Small intestine (tissue), 7 donors: Measurements from ENCODE around the gene SLC25A11. TPM values are rescaled to one million over a fixed set of nuclear protein-coding genes. Genes with fewer than 3 reads are reported as not detected.
"Not testable (repeated sequence)": the region's sequence is repeated elsewhere in the genome, so short reads cannot be mapped to it uniquely, and the experiment has no call there.

ENCODE experiments used
- DNase-seq, 2 donors: peaks; one replicate each; pipeline versions ENCODE4 v3.0.0 to v3.0.0-alpha.2; 2013
- FAIRE-seq: peaks from 2 replicates; lab custom pipeline; 2012; peaks lifted over from hg19 to GRCh38; lab: Jason Lieb, UNC
- H3K27ac ChIP-seq, 3 donors: one replicate each; pipeline ENCODE4 v1.5.1; 2013; ENCODE audit warnings: low read length in 2 of 3, mild to moderate bottlenecking in 2 of 3, control low read depth in 1 of 3, inconsistent platforms in 1 of 3, low read depth in 1 of 3, moderate library complexity in 1 of 3
- H3K27me3 ChIP-seq, 3 donors: one replicate each; pipeline ENCODE4 v1.6.1; 2013; ENCODE audit warnings: low read length in 3 of 3, inconsistent platforms in 1 of 3; ENCODE audit not compliant: control insufficient read depth in 3 of 3, insufficient read depth in 3 of 3
- H3K36me3 ChIP-seq, 3 donors: one replicate each; pipeline ENCODE4 v1.6.1; 2013; ENCODE audit warnings: low read length in 3 of 3, inconsistent platforms in 1 of 3, low read depth in 1 of 3, mild to moderate bottlenecking in 1 of 3, moderate library complexity in 1 of 3; ENCODE audit not compliant: control insufficient read depth in 3 of 3, insufficient read depth in 2 of 3
- H3K4me1 ChIP-seq, 3 donors: one replicate each; pipeline ENCODE4 v1.6.1; 2013; ENCODE audit warnings: low read length in 2 of 3, inconsistent platforms in 1 of 3, low read depth in 1 of 3, mild to moderate bottlenecking in 1 of 3, moderate library complexity in 1 of 3; ENCODE audit not compliant: control insufficient read depth in 3 of 3, insufficient read depth in 2 of 3
- H3K4me3 ChIP-seq, 3 donors: one replicate each; pipeline ENCODE4 v1.5.1; 2013; ENCODE audit warnings: low read length in 3 of 3, control low read depth in 1 of 3, inconsistent platforms in 1 of 3, low read depth in 1 of 3, mild to moderate bottlenecking in 1 of 3, moderate library complexity in 1 of 3
- H3K9me3 ChIP-seq, 2 donors: one replicate each; pipeline ENCODE4 v1.6.1; 2013; ENCODE audit warnings: low read depth in 1 of 2, low read length in 1 of 2; ENCODE audit not compliant: control insufficient read depth in 2 of 2, insufficient read depth in 1 of 2
- WGBS, 3 donors: extraction: QIAGEN DNeasy Blood & Tissue Kit; methylation state at CpG; one replicate each; pipeline ENCODE4 v1.1.7; 2013; 5-methylcytosine and 5-hydroxymethylcytosine counted together
- polyA plus RNA-seq, 4 donors: library from polyadenylated mRNA; stranded (reverse) in 3 of 4; unstranded in 1 of 4; fragments of 200-250 nt in 3 of 4; fragments of 120-200 nt in 1 of 4; gene quantifications; one replicate each; pipeline versions ENCODE4 v1.2.1 to v1.2.3, GENCODE V29; 2013
- donor health status: healthy with polysubstance abuse.
- donor health status: control.
- donor health status: control.
- donor health status: Bipolar disorder and iron deficiency.
- donor health status: healthy.

The SLC25A11 gene
- polyA plus RNA-seq, 4 donors, result 46.1 to 79.2 (median 60.8) TPM

- Histone ChIP-seq H3K36me3 (peaks cover 0 to 32% (median 0%) of the 10 kb centered on the region in 3 donors), H3K27ac (no peak within 1 kb of the TSS), H3K4me1 (peaks cover 0 to 7% (median 5%) of the 10 kb centered on the region in 3 donors), H3K27me3 (no peaks in the 10 kb centered on the region), H3K9me3 (no peaks in the 10 kb centered on the region), H3K4me3 (no peak within 1 kb of the TSS)
- 77 to 91% (median 82%) methylated on average over 14 of the region's 14 CpGs for WGBS, 3 donors
- FAIRE-seq (no peak), DNase-seq (no peak)
Measured at GRCh38 chr17:4931963-4932362, 7.9 kb downstream of the SLC25A11 start, which contains the start of gene GP1BA. TSS of gene GP1BA (plus strand) at chr17:4932277. CDS start at chr17:4932605, 328 bp downstream.

DNA sequence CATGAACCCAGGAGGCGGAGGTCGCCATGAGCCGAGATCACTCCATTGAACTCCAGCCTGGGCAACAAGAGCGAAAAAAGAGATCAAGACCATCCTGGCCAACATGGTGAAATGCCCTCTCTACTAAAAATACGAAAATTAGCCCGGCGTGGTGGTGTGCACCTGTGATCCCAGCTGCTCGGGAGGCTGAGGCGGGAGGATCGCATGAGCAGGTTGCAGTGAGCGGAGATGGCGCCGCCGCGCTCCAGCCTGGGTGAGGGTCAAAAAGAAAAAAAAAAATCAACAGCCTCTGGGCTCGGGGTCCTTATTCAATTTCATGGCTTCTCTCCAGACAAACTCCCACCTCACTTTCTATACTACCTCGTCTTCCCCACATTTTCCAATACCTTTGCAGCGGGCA lies 11.0 kb downstream of the SLC25A11 start:
- no peaks in the 10 kb centered on the region for H3K9me3 ChIP-seq
- H3K36me3 ChIP-seq, result peaks cover 0 to 12% (median 0%) of the 10 kb centered on the region in 3 donors
- H3K27me3 ChIP-seq, result no peaks in the 10 kb centered on the region
- WGBS, 3 donors, result 97% methylated on average over 18 of the region's 18 CpGs
- no peak for FAIRE-seq
- no peak for DNase-seq
- H3K4me1 ChIP-seq, result peaks cover 0 to under 1% (median under 1%) of the 10 kb centered on the region in 3 donors
- H3K4me3 ChIP-seq, result no peak overlapping the region
- H3K27ac ChIP-seq, result no peak overlapping the region

- 68 to 82% (median 76%) methylated on average over 24 of the region's 24 CpGs for WGBS, 3 donors
- not testable (repeated sequence) for DNase-seq, H3K36me3 ChIP-seq, H3K9me3 ChIP-seq, H3K27me3 ChIP-seq, H3K4me3 ChIP-seq, H3K27ac ChIP-seq, H3K4me1 ChIP-seq, FAIRE-seq
Measured at GRCh38 chr17:4926577-4927335, 13.1 kb downstream of the SLC25A11 start.

DNA sequence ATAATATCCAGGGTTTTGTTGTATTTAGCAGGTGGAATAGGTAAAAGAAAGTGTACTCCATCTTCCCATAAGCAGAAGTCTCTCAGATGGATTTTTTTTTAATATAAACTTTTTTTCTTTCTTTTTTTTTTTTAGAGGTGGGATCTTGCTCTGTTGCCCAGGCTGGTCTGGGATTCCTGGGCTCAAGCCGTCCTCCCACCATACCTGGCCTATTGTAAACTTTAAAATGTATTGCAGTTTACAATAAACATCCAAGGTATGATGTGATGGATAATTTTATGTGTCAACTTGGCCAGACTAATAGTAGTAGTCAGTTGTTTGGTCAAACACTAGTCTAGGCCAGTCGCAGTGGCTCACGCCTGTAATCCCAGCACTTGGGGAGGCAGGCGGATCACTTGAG lies 18.5 kb downstream of the SLC25A11 start:
- Histone ChIP-seq H3K4me1 (no peaks in the 10 kb centered on the region), H3K27ac (no peak overlapping the region), H3K27me3 (no peaks in the 10 kb centered on the region), H3K9me3 (no peaks in the 10 kb centered on the region), H3K4me3 (no peak overlapping the region), H3K36me3 (no peaks in the 10 kb centered on the region)
- no peak for FAIRE-seq
- DNase-seq, result no peak
- WGBS, 3 donors, result 91 to 98% (median 94%) methylated on average over 4 of the region's 4 CpGs

DNA sequence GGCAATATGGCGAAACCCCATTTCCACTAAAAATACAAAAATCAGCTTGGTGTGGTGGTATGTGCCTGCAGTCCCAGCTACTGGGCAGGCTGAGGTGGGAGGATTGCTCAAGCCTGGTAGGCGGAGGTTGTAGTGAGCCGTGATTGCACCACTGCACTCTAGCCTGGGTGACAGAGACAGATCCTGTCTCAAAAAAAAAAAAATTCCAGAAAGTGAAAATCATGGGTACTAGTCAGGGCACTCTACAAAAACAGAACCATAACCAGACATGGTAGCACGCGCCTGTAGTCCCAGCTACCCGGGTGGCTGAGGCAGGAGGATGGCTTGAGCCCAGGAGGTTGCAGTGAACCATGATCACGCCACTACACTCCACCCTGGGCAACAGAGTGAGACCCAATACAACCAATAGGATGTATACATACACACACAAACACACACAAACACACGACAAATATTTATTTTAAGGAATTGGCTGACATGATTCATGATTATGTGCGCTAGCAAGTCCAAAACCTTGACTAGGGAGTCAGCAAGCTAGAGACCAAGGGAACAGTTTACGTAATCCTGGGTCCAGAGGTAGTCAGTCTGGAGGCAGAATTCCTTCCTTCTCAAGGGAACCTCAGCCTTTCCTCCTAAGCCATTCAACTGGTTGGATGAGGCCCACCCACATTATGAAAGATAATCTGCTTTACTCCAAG lies 19.3 kb downstream of the SLC25A11 start:
- WGBS, 3 donors, result 80 to 86% (median 82%) methylated on average over 10 of the region's 10 CpGs
- Histone ChIP-seq H3K27ac (no peak overlapping the region), H3K27me3 (no peaks in the 10 kb centered on the region), H3K36me3 (no peaks in the 10 kb centered on the region), H3K9me3 (no peaks in the 10 kb centered on the region), H3K4me1 (no peaks in the 10 kb centered on the region), H3K4me3 (no peak overlapping the region)
- DNase-seq (no peak), FAIRE-seq (no peak)

DNA sequence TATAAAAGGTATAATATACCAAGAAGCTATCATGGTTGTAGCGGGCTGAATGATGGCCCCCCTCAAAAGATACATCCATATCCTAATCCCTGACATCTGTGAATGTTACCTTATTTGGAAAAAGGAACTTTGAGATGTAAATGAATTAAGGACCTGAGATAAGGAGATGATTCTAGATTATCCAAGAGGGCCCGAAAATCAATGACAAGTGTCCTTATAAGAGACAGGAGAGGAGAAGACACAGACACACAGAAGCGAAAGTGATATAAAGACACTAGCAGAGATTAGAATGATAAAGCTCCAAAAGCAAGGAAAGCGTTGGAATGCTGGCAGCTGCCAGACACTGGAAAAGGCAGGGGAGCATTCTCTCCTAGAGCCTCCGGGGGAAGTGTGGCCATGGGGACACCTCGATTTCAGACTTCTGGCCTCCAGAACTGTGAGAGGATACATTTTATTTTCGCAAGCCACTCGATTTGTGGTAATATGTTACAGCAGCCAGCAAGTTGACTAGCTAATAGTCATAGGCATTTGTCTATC lies 20.3 kb downstream of the SLC25A11 start:
- Histone ChIP-seq H3K27ac (no peak overlapping the region), H3K27me3 (no peaks in the 10 kb centered on the region), H3K9me3 (no peaks in the 10 kb centered on the region), H3K36me3 (no peaks in the 10 kb centered on the region), H3K4me1 (no peaks in the 10 kb centered on the region), H3K4me3 (no peak overlapping the region)
- 66 to 69% (median 66%) methylated on average over 8 of the region's 8 CpGs for WGBS, 3 donors
- FAIRE-seq (no peak), DNase-seq (no peak)

DNA sequence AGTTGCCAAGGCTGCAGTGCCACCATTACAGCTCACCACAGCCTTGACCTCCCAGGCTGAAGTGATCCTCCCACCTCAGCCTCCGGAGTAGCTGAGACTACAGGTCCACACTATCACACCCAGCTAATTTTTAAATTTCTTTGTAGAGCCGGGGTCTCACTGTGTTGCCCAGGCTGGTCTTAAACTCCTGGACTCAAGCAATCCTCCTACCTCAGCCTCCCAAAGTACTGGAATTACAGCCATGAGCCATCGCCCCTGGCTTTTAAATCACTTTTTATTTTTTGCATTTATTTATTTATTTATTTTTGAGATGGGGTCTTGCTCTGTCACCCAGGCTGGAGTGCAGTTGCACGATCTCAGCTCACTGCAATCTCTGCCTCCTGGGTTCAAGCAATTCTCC lies 25.3 kb downstream of the SLC25A11 start:
- 66 to 86% (median 72%) methylated on average over 4 of the region's 4 CpGs for WGBS, 3 donors
- not testable (repeated sequence) for H3K27ac ChIP-seq, H3K27me3 ChIP-seq, H3K4me3 ChIP-seq, FAIRE-seq, H3K9me3 ChIP-seq, DNase-seq, H3K36me3 ChIP-seq
- peaks cover 0 to 11% (median 0%) of the 10 kb centered on the region in 3 donors for H3K4me1 ChIP-seq

- FAIRE-seq, result no peak
- Histone ChIP-seq H3K36me3 (no peaks in the 10 kb centered on the region), H3K27ac (peak overlapping the region in 1 of 3 donors; percentile 8), H3K9me3 (no peaks in the 10 kb centered on the region), H3K4me1 (peaks cover 0 to 16% (median 0%) of the 10 kb centered on the region in 3 donors), H3K27me3 (no peaks in the 10 kb centered on the region), H3K4me3 (no peak overlapping the region)
- peak; percentile 74 for DNase-seq
- 8 to 54% (median 22%) methylated on average over 1 of the region's 1 CpG for WGBS, 3 donors
Measured at GRCh38 chr17:4913994-4914393, 25.9 kb downstream of the SLC25A11 start.
